CD4-positive, alpha-beta T cell treated with Interleukin-2 at 100 ng/mL for 4 hours (primary cell): ENCODE measurements around the gene ZFP3.
"Not testable (repeated sequence)": the region's sequence is repeated elsewhere in the genome, so short reads cannot be mapped to it uniquely, and the experiment has no call there.

Experiments used
- DNase-seq: peaks from one replicate; pipeline ENCODE4 v3.0.0-alpha.2; 2020; ENCODE audit warnings: low spot score

The ZFP3 gene

DNA sequence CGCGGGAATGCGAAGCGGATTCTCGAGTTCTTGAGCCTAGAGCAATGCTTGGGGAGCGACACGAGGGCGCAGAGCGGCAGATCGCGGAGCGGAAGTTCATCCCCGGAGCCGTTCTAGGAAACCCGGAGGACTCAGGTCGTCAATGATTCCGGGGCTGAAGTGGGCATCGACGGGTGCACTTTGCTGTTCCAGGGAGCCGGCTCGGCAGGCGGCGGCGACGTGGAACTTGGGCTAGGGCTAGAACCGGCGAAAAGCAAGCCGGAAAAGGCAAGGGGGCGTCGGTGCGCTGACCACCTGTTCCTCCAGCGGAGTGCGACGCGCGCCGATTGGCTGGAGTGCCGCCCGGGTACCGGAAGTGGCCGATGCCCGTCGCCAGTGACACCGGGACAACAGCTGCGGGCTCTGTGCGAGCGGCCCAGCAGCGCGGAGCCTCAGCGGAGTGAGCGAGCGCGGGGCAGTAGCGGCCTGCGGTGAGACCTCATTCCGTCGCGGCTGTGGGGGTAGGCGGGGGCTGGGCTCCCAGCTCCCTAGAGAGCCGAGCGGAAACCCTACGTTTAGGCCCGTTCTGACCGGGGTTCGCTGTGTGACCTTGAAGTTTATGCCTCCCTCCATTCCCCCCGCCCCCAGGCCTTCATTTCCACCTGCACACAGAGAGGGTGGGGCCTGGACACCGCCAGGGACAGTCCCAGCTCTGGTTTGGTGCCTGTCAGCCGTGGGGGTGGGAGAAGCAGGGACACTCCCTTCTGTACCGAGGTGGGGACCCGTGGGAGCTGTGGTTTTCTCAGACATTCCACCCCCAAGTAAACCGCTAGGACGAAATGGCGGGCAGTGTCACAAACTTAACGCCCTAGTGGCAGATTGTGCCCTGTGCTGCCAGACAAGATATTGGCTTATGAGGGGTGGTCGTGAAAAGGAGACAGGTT, at the start of gene ZFP3:
Gene ZFP3, plus strand, starts transcription at position 362 of the 923 bp plus-strand sequence. CDS start 13,038 bp downstream, outside the sequence.
- DNase-seq, result peak; percentile 77

DNA sequence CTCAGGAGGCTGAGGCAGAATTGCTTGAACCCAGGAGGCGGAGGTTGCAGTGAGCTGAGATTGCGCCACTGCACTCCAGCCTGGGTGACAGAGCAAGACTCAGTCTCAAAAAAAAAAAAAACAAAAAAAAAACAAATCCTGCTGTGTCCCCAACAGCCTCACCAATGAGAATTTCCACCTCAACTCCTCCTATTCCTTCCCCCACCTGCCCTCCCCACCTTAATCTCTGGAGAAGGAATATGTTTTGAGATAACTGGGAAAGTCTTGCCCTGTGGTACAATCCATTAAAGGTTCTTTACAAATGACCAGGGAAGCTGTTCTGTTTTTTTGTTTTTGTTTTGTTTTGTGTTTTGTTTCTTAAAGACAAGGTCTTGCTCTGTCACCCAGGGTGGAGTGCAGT, 48.1 kb upstream of the ZFP3 start:
- DNase-seq, result not testable (repeated sequence)

DNA sequence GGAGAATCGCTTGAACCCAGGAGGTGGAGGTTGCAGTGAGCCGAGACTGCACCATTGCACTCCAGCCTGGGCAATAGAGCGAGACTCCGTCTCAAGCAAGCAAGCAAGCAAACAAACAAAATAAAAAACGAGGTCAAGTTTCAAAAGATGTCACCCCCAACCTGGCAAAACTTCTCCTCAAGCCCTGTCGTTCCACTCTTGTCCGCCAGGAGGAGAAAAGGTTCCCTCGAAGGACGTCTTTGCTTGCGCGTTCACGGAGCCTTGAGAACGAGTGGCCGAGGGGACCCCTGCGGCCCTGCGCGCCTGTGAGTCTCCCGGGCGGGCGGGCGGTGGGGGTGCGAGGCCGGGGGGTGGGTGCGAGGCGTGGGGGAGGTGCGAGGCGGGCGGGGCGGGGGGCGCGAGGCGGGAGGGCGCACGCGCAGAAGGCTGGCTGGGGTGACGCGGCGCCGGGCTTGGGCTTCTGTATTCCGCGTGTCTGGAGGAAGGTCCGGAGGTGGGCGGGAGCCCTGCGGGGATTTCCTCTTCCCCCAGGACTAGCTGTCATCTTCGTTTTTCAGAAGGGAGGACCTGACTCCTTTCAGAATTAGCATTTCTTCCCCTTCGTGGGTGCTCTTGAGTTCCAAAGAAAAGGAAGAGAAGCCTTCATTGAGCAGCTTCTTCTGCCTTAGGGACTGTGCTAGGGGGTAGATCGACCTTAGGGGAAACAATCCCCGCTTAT, 46.7 kb upstream of the ZFP3 start:
- DNase-seq, result peak; percentile 89

DNA sequence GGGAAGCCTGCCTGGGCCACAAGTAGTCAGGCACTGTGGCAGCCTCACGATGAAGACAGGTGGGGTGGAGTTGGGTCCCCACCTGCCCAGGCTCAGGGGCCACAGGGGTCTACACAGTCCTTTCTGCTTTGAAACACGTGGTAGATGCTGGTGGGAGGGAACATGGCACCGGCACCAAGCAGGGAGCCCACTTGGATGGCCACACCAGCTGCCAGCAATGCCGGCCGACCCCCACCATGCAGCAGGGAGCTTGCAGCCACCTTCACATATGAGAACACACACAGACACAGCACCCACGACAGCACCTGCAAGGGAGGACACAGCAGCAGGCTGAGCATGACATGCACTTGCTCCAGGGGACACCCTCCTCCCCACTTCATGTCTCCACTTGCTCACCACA, 45.4 kb upstream of the ZFP3 start:
- DNase-seq, result no peak

DNA sequence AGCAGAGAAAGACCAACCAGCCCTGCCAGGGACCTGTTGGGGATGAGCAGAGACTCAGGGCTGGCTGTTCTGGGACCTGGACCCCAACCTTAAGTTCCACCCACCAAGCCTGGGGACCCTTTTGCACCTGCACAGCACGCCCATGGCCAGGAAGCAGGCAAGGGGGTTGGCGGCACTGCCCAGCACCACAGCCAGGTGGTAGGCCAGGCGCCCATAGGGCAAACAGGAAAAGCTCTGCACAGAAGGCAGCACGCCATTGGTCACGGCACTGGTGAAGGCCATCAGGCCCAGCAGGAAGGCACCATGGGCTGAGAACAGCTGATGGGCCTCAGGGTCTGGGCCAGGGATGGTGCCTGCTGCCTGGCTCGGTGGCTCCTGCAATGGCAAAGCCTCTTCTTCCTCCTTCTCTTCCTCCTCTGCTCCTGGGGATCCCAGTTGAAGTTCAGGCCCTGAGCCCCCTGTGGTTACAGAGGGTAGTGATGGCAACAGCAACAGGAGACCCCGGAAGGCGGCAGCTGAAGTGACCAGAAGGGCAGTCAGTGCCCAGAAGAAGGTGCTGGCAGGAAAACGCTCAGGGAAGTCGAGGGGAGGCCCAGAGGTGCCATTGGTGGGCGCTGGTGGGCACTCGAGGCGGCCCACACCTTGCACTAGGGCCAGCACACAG, 44.8 kb upstream of the ZFP3 start:
- no peak for DNase-seq

DNA sequence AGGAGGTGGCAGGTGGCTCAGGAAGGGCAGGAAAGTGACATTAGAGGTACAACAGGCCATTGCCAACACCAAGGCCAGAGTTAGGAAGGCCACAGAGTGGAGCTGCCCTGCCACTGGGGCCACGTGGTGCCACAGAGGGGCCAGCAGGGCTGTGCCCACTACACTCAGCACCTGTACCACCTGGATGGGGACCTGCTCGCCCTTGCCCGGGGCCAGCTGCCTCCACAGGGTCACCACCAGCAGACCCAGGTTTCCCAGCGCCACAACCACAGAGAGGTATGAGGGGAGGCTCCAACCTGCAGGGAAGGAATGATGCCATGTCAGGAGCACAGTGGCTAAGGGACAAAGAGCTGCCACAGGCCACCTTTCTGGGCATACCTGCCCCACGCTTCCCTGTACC, 44.2 kb upstream of the ZFP3 start:
- no peak for DNase-seq

DNA sequence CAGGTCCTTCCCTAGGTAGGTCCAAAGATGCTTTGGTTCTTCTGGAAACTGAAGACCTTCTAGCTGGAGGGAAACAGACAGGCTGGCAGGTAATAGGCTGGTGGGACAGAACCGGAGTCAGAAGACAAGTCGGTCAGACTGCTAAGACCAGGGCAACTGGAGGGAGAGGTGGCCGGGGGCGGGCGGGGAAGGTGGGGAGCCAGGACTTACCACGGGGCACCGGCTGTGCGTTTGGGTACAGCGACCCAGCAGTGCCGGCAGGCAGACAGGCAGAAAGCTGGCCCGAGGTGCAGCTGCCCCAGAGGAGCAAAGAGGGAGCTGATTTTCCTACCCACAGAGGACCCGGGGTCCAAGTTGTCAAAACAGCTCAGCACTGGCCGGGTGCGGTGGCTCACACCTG, 43.6 kb upstream of the ZFP3 start:
- no peak for DNase-seq

DNA sequence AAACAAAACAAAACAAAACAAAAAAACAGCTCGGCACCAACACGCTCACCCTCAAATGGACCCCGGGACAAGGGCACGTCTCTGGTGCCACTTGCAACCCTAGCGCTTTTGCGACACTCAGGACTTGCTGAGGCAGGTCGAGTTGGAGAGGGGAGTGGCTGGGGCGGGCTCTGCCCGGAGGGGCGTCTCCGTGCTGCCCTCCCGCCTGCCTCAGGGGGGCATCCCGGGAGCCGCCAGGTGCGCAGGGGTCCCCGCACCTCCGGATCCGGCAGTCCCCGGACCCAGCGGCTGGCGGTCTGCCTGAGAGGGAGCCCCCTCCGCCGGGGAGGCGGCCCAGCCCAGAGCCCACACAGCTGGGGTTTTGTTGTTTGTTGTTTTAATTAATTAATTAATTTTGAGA, 43.0 kb upstream of the ZFP3 start, which contains the start of gene SLC52A1:
Gene SLC52A1, minus strand, starts transcription at position 112 of the 400 bp plus-strand sequence. CDS start 820 bp downstream, outside the sequence.
- DNase-seq, result no peak

DNA sequence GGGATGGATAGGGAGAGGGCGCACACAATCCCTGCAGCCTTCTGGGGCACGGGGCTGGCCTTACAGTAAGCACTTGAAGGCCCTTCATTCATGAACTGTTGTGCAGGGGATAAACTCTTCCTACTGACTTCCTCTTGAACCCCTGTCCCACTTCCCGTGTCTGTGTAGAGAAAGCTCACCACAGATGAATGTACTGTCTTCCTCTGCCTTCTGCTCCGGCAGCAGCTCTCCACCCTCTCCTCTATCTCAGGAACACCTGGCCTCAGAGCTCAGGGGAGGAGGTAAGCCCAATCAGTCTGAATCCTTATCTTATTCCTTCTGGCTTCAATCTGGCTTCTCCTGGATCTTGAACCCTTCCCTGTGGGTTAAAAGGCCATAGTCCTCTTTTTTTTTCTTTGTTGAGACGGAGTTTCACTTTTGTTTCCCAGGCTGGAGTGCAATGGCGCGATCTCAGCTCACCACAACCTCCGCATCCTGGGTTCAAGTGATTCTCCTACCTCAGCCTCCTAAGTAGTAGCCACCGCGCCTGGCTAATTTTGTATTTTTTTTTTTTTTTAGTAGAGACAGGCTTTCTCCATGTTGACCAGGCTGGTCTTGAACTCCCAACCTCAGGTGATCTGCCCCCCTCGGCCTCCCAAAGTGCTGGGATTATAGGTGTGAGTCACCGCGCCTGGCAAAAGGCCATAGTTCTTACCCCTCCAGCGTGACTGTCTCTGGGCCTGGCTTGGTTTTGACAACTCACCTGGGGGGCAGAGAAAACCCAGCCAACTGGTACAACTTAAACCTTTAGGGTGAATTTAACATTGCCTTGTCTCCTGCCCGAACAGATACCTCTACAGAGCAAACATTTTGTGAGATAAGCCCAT, 35.9 kb upstream of the ZFP3 start:
- DNase-seq, result peak; percentile 59

DNA sequence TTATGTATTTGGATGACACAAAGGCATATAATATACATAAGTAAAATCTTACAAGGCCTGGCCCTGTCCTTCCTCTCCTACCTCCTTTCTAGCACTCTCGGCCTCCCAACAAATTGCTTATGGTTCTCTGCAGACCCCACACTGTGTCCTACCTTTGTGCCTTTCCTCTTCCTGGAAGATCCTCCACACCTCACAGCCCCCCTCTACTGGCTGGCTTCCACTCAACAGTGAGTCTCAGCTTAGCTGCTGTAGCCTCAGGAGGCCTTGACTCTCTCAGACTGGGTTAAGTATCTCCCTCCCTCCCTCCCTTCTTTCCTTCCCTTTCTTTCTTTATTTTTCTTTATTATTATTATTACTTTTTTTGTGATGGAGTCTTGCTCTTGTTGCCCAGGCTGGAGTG, 34.7 kb upstream of the ZFP3 start:
- no peak for DNase-seq

DNA sequence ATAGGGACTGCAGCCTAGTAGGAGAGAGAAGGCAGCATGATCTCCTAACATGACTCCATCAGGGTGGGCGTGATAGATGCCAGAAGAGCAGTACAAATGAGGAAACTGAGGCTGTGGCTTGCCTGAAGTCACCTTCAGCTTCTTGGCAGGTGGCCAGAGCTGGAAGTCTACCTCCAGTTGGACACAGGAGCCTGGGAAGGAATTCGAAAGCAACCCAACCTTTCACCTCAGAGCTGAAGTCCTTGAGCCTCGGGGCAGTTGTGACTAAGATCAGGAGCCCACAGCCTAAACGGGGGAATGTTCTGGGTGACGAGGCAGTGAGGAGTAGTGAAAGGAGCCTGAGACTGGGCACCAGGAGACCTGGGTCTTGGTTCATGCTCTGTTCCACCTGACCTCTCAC, 33.6 kb upstream of the ZFP3 start:
- no peak for DNase-seq

DNA sequence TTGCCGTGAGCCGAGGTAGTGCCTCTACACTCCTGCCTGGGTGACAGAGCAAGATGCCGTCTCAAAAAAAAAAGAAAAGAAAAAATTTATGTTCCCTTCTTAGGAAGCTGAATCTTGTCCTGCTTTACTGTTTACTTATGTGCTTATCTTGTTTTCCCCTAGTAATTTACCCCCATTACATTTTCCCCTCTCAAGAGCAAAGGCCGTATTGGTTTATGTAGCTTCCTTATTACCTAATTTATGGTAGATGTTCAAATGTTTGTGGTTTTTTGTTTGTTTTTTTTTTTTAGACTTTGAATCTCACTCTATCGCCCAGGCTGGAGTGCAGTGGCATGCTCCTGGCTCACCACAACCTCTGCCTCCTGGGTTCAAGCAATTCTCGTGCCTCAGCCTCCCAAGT, 32.8 kb upstream of the ZFP3 start:
- no peak for DNase-seq

DNA sequence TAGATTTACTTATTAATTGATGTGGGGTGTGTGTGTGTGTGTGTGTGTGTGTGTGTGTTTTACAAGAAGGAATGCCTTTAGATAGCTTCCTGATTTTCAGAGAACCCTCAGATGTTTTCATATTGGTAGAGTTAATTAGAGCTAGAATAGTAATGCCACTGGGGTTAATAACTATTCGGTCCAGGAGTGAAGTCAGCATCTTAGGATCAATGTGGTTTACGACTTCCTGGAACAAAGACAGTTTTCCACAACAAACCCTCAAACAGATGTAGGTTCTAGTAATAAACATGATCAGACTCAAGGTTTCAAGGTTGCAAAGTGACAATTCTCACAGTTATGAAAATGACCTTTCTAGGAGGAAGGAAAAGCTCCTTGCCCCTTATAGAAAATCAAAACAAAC, 30.8 kb upstream of the ZFP3 start:
- DNase-seq, result peak; percentile 59

DNA sequence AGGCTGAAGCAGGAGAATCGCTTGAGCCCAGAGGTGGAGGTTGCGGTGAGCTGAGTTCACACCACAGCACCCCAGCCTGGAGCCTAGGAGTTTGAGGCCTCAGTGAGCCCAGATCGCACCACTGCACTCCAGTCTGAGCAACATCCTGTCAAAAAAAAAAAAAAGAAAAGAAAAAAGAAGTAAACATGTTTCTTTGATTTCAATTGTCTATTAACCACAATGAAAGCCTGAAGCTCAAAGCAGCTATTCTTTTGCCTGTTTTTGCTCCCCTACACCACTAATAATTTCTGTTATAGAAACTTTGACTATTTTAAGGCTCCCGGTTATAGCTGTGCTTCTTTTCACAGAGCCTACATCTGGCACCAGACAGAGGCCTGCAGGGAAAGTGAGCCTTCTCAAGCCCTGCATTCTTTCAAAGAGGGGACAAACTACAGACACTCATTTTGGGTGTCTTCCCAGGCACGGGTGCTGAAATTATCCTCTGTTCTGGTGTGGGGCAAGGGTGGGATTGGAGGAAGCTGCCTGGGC, 28.9 kb upstream of the ZFP3 start:
- peak; percentile 83 for DNase-seq

DNA sequence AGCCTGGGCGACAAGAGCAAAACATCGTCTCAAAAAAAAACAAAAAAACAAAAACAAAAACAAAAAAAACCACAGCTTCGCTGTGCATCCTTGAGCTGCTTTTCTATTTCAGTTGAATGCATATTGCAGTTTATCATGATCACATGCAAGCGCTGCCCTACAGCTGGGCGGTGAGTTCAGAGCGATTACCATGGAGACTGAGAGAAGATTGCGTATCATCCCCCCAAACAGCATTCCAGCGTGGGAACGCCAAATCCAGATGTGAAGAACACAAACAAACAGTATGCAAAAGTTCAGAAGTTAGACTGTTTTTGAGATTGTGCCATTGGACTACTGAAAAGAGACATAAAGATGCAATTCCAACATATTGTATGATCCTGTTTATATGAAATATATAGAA, 28.0 kb upstream of the ZFP3 start:
- no peak for DNase-seq

DNA sequence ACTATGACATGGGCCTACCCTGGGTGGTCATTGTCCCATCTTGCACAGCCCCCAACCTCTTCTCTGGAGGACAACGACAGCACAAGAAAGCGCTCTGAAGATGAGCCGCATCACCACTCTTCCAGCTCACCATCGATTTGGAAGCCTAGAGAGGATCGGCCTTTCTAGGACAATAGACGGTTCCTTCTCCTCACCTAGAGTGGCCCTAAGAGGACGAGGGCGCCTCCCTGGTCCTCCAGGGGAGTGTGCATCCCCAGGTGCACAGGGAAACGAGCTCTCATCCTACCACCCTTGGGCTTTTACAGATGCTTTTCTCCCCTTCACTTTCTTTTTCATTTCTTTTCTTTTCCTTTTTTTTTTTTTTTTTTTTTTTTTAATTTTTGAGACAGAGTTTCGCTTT, 22.7 kb upstream of the ZFP3 start:
- no peak for DNase-seq

DNA sequence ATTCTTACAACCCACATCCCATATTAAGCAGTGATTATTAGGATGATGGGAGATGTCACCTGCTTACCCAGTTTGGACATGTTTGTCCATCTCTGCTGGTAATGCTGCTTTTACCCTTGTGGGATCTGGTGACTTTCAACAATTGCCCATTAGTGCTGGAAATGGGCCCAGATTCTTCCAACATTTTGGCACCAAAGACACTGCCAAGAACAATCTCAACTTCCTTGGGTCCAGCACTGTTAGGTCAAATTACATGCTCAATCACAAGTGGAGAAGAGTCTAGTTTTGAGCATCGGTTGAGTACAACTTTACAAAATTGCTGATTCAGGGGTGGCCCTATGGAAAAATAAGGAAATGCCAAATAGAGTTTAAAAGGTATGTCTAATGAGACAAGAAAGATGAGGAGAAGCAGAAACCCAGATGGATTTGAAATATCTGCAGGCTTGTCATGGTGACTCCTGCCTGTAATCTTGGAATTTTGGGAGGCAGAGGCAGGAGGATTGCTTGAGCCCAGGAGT, 13.0 kb upstream of the ZFP3 start:
- DNase-seq, result no peak

DNA sequence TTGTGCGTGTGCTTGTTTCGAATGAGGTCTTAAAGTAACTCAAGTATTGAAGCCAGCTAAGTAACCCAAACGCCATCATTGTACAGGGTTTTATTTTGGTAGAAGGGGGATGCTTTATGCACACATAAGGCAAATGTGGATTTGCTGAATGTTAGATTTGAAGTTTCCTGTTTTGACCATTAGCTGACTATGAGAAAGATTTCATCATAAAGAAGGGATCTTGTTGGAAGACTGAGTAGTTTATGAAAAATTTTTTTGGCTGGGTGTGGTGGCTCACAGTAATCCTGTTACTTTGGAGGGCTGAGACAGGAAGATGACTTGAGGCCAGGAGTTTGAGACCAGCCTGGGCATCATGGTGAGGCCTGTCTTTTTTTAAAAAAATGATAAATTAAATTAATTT, 10.0 kb upstream of the ZFP3 start:
- no peak for DNase-seq

DNA sequence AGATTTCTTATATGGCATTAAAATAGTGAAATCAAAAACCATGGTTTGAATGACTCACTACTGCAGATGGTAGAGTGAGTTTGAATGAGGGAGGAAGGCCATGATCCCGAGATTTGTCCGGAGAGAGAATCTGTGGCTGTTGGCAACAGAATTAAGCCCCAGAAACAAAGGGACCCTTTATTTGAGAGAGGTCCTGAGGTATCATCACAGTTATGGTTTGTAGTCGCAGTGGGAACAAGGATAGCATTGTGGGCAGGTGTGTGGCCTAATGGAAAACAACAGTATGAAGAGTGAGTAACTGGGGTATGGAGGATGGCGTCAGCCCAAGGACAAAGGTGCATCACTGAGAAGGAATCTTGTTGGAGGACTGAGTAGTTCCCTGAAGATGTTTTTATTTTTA, 8.5 kb upstream of the ZFP3 start:
- DNase-seq, result no peak

DNA sequence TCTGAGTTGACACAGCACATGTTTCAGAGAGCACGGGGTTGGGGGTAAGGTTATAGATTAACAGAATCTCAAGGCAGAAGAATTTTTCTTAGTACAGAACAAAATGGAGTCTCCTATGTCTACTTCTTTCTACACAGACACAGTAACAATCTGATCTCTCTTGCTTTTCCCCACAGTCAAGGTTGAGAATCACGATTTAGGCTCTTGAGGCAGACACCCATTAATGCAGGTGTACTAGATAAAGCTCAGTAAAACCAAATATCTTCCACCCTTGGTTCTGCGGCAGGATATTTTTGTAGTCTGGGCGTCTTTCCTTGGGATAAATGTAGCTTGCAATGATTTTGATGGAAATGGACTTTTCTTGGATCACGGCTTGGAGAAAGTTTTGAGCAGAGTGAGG, 2.8 kb upstream of the ZFP3 start:
- not testable (repeated sequence) for DNase-seq

DNA sequence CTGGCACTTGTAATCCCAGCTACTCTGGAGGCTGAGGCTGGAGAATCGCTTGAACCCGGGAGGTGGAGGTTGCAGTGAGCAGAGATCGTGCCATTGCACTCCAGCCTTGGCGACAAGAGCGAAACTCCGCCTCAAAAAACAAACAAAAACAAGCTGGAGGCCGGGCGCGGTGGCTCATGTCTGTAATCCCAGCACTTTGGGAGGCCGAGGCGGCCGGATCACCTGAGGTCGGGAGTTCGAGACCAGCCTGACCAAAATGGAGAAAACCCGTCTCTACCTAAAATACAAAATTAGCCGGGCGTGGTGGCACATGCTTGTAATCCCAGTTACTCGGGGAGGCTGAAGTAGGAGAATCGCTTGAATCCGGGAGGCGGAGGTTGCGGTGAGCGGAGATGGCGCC, 992 bp upstream of the ZFP3 start:
- DNase-seq, result not testable (repeated sequence)
